NCI-H774 (cell line): ENCODE data around the gene LHX1.

Experiments
- DNase-seq: peaks from one replicate; lab custom pipeline; 2025; lab: John Stamatoyannopoulos, UW

Gene LHX1

DNA sequence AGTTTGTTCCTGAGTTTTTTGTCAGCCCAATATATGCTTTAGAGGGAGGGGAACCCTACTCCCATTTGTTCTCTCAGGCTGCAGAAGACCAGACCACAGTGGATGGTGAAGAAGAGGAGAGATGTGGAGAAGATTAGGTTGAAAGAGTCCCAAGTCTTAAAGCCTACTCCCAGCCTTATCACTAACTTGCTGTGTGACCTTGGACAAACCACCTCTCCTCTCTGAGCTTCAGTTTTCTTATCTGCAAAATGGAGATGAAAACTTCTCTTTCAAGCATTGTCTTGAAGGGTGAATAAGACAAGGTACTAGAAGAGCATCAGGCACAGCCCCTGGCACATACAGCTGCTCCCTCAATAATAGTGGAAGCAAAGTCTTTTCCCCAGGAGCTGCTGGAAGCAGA, 15.1 kb upstream of the LHX1 start:
- DNase-seq = no peak

DNA sequence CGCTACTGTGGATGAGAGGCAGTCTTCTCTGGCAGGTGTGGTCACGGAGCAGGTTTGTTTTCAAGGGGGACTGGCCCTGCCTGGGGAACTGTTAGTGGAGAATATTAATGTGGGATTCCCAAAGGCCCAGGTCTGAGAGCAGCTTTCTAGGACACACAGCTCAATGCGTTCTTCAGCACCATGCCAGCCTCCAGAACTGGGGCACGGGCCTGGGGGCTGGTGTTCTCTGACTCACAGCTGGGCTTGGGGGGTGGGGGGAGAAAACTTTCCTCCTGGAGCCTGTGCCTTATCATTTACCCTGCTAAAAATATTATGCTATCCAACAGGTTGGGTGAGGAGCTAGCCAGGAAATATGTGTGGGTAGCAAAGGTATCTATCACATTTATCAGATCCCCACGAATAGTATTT, 13.5 kb upstream of the LHX1 start:
- no peak for DNase-seq

DNA sequence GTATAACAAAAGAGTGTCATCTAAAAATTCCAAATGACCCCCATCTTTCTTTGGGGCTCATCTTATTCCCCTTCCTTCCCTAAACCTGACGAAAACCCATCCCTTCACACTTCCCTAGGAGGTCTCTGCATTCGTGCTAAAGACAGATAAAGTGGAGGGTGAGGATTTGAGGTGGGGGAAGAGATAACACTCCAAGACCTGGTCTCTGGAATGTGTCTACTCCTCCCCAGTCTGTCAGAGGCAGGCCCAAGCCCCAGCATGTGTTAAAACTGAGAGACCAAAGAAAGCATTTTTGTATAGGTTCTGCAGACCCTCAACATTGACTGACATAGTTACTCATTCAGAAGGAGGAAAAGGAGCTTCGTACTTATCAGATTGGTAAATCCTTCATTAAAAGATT, 11.0 kb upstream of the LHX1 start:
- DNase-seq = no peak

DNA sequence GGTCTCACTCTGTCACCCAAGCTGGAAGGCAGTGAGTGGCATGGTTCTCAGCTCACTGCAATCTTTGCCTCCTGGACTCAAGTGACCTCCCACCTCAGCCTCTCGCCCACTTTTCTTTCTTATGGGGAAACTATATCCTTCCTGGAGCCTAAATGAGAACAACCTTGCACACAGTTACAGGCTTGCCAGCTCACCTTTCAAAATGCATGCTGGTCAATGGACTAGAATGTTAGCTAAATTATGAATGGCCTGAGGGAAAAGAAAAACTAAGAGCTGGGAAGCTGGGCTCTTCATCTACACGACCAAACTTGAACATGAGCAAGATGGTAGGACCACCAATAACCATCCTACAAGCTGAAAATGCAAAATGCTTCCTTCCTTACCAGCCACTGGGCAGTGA, 10.6 kb upstream of the LHX1 start:
- DNase-seq = no peak

DNA sequence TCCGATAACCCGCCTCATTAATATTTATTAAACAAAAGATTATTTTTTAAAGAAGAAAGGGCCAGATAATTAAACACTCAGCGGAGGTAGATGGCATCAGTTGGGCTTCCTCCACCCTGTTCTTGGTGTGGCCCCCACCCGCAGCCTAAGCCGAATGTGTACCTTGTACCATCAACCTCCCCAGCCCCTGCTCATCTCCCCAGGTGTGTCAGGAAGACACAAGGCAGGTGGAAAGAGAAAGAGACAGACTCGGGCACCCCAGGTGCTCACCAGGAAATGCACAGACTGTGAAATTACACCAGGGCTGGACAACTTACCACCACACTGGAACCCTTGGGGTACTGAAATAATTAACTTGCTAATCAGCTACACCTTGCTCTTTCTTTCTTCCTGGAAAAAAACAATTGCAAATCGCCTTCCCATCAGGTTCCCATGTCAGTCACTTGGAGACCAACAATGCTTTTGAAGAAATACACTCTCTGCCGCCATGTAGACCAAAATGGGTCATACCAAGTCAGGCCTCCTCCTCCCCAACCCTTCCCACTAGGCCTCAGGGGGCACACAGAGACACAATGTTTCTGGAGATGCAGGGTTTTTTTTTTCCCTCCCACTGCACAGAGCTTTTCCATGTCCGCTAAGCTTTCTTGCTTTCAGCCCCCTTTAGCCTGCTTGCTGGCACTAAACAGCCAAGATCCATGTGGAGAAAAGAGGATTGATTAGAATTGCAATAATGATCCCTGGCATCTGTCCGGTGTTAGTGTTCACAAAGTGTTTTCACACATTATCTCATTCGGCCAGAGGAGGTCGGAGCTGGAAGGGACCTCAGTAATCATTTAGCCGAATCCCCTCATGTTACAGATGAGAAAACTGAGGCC, 8.6 kb upstream of the LHX1 start:
- DNase-seq = no peak

DNA sequence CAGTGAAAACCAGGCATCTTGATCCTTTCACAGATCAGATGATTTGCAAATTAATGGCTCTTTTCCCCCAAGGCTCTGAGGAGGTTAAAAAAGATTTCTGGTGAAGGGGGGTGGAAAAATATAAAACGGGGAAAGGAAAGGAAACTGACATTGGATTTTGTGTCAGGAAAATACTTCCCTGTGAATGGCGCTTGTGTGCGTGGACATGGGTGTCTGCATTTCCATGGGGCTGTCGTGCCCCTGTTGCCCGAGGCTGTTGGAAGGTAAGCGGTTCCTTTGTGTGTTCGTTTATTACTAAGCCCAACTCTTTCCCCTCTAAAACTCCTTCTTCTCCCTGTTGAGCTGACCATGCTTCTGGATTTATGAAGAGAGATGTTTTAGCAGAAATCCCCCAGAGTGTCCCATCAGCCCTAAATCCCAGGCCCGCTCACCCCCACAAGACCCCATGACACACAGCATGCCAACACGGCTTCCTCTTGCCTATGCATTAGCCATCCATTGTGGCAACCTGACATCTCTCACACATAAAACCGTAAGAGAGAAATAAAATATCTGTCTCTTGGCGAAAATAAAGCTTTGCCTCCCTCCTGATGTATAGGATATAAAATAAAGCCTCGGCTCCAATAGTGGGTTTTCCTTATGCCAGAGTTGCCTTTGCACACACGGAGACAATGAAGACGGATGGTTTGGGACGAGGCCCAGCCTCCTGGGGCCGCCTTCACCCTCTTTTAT, 7.3 kb upstream of the LHX1 start:
- no peak for DNase-seq

DNA sequence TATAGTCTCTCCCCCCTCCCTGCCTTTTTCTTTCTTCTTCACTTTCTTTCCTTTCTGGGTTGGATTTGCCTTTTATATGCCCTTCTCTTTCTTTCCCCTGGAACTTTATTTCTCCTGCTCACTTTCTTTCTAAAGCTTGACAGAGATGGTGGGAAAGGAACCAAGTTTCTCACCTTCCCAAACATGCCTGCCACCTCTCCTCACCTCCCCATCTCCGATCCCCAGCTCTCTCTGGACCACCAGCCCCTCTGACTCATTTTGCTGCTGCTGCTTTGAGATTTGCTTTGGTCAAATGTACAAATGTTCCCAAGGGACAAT, 6.7 kb upstream of the LHX1 start:
- DNase-seq = no peak

DNA sequence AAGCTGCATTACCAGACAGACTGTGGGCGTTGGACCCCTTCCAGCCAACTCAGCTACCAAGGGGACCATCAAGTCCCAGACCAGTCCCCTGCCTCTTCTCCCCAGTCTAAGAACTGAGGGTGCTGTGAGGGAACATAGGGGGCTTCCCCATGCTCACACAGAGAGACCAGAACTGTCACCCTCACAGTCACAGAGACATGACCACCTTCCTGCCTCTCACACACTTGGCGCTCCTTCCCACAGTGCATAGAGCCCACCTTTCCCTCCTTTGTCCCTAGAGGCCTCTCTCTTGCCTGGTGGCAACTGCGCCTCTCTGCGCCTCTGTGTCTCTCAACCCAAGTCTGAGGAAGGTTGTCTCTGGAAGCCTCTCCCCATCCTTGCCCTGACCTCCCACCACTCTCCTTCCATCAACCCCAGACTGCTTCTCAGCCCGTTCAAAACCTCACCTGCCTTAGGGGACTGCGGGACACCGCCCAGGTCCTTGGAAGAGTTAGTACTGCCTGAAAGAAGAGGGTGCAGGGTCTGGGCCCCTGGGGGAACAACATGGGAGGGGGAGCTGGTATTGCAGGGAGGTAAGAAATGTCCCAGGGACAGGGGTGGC, 6.1 kb upstream of the LHX1 start:
- no peak for DNase-seq

DNA sequence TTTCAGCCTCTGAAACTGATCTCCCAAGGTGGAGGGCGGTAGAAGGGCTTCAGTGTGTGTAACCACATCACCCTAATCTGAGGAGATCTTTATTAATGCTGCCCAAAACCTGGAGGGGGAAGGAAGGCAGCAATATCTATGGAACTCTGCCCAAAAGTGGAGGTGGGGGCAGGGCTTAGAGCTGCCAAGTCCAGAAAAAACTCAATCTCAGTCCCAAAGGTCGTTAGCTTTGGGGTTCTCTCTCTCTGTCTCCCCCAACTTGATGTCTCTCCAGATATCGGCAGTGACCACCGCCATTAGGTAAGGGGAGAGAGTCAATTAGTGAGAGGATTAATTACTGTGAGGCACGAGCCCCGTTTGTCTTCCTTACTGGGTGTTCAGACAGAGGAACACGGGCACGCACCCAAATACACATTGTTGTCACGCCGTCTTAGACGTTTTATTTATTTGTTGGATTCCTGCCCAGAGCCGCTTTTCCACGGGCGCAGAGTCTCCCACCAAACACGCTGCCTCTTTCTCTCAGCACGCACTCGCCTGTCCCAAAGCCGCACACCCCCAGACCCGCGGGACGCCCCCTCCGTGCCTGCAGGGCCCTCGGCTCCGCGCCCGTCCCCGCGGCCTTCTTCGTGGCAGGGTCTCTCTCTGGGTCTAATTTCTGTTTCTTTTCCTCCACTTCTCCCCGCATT, 5.4 kb upstream of the LHX1 start:
- DNase-seq = peak; percentile 21

DNA sequence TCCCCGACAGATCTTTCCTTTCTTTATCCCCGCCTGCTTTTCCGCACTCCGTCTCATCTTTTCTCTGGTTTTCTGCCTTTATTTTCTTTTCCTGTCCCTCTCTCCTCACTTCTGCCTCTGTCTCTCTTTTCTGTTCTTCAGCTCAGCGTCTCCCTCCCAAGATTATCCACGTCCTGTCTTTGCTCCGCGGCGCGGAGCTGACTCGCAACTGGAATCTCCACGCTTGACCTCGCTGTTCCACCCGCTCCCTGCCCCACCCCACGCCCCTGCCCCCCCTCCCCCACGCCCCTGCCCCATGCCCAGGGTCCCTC, 4.9 kb upstream of the LHX1 start:
- no peak for DNase-seq

DNA sequence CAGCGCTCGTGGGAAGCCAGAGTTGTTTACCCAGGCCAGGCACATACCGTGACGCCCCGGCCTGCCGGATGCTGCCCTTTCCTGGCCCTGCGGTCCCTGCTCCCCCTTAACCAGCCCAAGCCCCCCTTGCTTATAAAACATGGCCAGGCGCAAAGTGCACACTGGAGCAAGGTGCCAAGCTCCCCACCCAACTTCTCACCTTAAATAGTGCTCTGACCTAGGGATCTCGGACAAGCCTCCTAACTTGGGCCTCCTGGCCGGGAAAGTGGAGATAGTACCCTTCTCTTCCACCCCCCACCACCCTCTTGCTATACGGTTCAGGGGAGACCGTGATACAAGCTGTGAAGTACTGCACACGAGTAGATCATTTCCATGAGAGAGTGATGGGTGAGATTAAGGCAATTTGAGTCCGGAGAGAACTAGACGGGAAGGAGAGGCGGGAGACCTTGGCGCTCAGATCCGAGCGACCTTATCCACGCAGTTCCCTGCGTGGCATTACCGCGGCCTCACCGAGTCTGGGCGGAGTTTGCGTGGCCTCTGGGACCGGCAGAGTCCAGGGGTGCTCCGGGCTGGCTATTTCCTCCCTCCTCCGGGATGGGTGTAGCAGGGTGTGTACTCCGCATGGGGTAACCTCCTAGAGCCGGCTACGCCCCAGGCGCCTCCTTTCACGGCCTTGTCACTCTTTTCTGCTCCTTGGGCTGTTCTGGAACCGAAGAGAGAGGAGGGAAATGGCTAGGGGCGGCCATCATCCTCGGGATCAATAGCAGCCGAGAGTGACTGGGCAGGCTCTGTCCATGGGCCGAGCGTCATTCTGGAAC, 4.4 kb upstream of the LHX1 start:
- DNase-seq = no peak

DNA sequence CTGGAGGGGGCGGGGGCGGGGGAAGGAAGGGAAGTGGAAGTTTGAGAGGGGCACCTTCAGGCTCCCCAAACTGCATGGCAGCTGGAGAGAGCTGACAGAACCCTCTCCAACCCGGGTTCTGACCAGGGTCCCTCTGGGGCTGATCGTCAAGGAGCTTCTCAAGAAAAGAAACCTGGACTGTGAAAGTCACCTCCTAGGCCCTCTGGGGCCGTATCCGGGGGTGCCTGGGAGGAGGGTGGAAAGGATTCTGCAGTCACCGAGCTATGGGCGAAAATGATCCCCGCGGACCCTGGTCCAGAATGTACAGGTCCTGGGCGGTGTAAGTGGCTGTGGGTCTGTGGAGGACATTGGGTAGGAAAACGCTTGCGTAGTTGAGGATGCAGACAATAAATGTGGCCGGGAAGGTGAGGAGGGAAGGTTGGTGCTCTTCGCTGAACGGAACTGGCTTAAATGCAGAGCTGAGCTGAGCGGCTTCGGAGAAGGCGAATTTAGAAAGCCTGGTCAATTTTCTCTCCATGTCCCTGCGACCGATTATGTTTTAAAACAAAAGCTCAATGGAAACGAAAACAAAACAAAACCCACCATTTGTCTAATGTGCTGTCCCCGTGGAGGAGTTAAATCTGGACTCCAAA, 3.6 kb upstream of the LHX1 start:
- no peak for DNase-seq

DNA sequence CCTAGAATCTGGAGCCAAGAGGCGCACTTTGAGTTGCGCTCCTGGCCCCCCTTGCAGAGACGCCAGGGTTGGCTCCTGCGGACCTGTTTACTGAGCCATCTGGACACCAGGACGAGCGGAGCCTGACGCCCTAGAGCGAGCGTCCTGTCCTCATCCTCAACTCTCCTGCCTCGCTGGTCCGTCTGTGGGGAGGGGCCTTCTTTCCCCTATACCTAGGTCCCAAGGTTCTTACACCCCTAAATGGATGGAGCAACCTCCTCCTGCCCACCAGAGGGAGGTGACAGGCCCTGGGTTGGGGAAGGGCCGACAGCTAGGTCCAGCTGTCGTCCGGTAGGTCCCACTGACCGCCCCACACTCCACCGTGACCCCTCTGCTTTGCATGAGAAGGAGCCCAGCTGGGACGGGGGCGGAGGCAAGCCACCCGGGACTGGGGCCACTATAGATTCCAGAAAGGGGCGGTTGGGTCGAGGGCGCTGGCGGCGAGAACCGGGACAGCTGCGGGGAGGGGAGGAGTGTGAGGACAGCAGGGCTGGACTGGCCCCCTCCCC, 3.1 kb upstream of the LHX1 start:
- DNase-seq = no peak

DNA sequence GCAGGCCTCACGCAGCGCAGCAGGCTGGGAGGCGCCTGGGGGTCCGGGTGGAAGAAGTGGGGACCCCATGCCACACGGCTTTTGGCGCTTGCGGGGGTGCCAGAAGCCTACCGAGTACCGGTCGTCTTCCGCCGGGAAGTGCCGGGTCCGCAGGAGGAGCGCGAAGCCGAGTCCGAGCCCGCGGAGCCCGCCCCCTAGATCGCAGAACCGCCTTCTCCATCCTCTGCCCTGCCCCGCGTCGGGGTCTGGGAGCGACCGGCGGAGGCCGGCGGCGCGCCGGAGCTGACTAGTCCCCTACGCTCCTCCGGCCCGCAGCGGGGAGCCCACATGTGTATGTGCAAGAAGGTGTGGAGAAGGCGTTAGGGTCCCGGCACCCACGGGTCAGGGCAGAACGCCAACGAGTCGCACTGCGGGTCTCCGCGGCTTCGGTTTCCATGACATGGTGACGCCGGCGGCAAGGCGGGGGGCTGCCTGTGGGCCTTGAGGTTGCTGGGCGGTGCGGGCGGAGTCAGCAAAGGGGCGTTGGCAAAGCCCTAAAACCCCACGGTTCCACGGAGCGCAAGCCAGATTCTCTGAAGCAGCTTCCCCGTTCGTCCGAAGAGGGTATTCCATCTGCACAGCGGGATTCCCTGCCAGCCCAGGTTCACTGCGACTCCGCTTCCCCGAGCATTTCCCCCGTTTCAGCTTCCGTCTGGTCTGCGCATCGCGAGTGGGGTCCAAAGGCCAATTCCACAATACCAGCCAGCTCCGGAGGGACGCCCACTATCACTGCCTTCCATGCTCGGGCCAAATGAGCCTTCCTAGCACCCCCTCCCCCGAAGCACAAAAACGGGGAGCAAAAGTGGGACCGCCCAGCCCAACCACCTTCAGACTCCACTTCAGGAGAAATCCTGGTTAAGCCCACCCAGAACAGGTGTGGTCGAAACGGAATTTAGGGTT, 2.3 kb upstream of the LHX1 start:
- no peak for DNase-seq

DNA sequence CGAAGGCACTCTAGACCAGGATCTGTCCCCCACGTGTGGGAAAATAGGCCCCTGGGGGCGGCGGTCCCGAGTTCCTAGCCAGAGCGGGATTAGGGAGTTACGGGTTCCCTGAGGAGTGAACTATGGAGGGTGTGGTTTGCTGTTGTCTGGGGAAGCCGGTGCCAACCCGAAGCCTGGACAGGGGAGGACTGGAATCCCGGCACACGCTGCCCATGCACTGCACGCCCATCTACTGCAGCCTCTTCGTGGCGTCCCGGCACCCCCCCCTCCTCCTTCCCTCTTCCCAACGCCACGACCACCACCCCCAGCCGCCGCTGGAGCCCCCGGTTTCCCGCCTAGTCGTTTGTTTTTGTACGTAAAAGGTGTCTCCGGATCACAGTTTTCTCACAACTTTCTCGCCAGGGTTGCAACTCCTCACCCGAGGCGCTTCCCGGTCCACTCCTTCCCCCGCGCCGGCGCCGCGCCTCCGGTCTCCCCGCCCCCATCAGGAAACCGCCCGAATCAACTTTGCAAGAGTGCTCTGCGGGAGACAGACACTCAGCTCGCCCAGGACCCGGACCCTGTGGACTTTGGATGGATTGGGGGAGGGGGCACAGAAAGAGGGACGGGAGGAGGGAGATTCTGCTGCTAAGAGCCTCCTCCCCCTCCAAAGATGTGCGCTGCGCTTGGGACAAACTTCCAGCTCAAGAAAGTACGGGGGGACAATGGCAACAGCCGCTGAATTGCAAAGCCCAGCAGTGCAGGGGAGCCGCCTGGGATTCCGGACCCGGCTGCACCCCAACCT, 1.4 kb upstream of the LHX1 start:
- no peak for DNase-seq

DNA sequence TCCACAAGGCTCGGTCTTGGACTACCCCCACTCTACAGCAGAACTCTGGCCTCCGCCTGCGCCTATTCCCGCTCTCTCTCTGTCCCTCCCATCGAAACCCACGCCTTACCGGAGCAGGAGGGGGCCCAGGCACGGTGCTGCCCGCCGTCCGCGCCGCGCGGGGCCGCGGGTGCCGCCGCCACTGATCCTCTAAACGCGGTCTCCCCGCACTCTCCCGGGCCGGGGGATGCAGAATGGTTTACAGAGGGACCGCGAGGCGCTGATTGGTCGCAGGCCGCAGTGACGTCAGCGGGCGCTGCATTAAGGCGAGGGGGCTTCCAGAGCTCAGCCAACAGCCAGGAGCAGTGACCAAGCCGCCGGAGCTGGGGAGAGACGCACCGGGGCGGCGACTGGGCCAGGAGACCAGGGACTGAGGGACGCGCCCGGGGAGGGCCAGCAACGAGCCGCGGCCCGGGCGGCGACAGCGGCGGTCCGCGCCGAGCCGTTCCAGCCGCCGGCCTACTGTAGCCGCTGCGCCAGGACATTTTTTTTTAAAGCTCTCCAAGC, 747 bp upstream of the LHX1 start:
- no peak for DNase-seq

DNA sequence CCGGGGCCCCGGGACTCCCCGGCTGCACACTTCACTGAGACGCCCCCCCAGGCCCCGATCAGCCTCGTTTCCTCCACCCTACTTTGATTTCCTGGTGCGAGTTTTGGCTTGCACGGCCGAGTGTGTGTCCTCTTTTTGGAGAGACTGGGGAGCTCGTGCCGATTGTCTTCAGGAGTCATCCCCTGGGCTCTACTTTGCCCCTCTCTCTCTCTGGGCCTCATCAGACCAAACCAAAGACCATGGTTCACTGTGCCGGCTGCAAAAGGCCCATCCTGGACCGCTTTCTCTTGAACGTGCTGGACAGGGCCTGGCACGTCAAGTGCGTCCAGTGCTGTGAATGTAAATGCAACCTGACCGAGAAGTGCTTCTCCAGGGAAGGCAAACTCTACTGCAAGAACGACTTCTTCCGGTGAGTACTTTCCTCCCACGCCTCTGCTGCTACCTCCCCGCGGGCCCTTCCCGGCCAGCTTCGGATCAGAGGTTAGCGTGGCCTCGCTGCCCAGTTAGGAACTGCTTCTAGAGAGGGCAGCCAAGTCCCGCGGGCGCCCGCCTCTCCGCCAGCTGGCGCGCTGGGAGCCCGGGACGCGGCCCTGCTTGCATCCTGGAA, 787 bp downstream of the LHX1 start:
- DNase-seq = no peak

DNA sequence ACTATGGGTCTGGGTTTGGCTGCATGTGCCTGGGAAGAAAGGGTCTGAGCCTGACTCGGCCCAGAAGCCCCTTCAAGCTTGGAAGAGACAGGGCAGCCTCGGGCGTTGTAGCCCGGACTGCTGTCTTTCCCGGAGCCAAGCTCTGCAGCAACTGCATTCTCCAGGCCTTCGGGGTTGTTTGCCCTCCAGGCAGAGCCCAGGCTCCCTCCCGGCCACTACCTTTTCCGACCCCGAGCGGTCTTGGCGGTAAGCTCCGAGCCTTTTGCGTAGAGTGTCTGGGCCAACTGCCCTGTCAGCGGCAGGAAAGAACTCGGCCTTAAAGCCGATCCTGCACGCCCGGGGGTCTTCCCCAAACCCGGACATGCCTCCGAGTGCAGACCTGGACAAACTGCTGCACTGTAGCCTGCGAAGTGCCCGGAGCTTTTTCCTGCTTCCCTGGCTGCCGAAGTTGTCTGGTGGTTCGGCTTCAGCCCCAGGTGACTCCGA, 1.3 kb downstream of the LHX1 start:
- DNase-seq = no peak
